Stimulated activated CD8-positive, alpha-beta memory T cell treated with anti-CD3 and anti-CD28 coated beads, Interleukin-7, amount 100 ng/mL, for 24 hours (primary cell): Measurements from ENCODE around the gene SUGT1.
A peak's percentile ranks its signal among the peaks of the same experiment; 100 is the strongest.
"Not testable (repeated sequence)": the region's sequence is repeated elsewhere in the genome, so short reads cannot be mapped to it uniquely, and the experiment has no call there.

Experiments
- DNase-seq: peaks from one replicate; pipeline ENCODE4 v3.0.0-alpha.2; 2020; ENCODE audit warnings: low read depth

SUGT1 gene

GRCh38 chr13:52652196-52652979 lies at the start of gene SUGT1:
SUGT1 (plus strand) TSS chr13:52652836; CDS start chr13:52652921, 85 bp downstream.
- DNase-seq: peak; percentile 92

DNA sequence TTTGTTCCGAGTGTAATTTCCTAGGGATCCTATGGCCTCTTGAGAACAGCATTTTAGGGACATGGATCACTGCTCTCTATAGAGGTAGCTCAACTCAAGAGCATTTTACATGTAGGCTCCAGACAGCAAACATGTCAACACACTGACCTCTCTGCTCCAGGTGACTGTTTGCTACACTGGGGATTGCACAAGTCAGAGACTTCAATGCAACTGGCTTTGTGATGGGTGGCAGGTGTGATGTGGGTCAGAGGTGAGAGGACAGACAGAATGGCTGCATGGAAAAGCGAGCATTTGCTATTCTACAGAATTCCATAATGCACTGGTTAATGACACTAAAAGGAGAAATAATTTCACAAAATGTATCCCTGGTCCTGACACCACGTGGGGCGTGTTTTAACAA lies 49.3 kb upstream of the SUGT1 start:
- DNase-seq: not testable (repeated sequence)

DNA sequence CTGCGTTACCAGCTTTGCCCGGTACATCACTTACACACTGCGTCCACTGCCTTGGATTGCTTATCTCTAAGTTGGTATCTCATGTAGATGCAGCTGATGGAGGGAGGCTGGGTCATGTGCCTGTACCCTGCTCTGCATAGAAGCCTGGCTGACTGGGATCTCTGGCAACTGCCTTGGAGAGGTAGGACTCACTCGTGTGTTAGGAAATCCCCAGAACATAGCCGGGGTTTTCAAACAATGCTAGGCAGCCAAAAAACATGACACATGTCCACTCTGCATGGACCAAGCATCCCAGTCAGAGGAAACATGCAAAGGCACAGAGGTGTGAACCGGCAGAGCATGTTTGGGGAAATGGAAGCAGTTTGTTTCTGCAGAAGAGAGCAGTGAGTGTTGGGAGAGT lies 46.5 kb upstream of the SUGT1 start:
- DNase-seq: not testable (repeated sequence)

GRCh38 chr13:52606795-52607194 lies 45.8 kb upstream of the SUGT1 start:
- DNase-seq: not testable (repeated sequence)

GRCh38 chr13:52608184-52608583 lies 44.5 kb upstream of the SUGT1 start:
- not testable (repeated sequence) for DNase-seq

GRCh38 chr13:52609013-52609606 lies 43.5 kb upstream of the SUGT1 start:
- not testable (repeated sequence) for DNase-seq

DNA sequence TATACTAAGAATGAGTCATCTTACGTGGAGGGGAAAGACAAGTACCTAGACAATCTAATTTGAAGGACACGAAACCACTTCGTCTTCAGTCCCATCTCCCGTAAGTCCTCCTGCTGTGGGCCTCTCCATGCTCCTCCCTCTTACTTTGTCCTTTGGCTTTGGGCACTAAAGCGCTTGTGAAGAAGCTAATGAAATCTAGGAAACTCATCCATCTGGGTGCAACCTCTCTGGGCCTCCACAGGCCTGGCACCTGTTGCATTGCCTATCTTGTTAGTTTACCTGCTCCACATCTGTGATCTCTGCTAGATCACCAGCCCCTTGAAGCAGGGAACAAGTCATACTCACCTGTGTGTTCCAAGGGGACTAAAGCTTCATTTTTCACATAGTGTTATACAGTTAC lies 42.5 kb upstream of the SUGT1 start:
- not testable (repeated sequence) for DNase-seq

DNA sequence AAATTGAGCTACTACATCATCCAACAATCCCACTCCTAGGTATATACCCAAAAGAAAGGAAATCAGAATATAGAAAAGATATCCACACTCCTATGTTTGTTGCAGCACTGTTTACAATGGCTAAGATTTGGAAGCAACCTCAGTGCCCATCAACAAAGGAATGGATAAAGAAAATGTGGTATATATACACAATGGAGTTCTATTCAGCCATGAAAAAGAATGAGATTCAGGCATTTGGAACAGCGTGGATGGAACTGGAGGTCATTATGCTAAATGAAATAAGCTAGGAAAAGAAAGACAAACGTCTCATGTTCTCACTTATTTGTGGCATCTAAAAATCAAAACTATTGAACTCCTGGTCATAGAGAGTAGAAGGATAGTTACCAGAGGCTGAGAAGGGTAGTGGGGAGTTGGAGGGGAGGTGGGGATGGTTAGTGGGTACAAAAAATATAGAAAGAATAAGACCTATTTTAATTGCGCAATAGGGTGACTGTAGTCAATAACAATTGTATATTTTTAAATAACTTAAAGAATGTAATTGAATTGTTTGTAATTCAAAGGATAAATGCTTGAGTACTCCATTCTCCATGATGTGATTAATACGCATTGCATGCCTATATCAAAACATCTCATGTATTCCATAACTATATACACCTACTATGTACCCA lies 37.4 kb upstream of the SUGT1 start:
- DNase-seq: no peak

DNA sequence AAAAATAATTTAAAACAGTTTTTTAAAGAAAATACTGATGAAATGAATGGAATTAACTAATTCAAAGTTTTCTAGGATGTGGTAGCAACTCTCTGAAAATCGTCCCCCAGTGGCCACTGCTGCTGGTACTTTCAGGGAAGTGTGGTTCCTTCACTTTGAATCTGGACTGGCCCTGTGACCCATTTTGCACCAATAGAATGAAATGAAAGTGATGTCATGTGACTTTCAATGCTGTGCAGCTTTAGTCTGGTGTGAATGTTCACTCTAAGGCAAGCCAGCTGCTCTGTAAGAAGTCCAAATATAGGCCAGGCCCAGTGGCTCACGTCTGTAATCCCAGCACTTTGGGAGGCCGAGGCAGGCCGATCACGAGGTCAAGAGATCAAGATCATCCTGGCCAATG lies 36.8 kb upstream of the SUGT1 start:
- DNase-seq: no peak

GRCh38 chr13:52617070-52618060 lies 35.3 kb upstream of the SUGT1 start:
- DNase-seq: peak; percentile 69

GRCh38 chr13:52631083-52631690 lies 21.4 kb upstream of the SUGT1 start:
- DNase-seq: not testable (repeated sequence)

DNA sequence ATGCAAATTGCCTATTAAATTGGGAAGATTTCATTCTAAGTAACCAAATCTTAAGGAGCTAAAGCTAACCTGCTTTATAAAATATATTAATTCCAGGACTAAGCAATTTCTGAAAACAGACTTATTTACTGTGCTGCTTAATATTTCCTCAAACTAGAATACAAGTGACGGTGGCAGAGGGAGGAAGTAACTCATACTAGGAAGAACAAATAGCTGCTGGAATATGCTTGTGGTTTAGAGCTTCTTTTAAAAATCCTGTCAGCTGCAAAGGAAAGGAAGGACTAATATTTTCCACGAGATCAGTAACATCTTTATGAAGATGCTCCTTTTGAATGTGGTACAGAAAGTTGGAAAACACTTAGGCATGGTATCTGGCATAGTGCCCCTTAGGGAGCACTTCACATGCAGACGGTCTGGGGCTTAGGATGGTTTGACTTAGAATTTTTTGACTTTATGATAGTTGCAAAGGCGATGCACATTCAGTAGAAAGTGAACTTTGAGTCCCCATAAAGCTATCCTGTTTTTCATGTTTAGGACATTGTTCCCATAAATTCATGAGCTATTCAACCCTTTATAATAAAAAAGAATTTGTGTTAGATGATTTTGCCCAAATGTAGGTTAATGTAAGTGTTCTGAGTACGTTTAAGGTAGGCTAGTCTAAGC lies 13.8 kb upstream of the SUGT1 start:
- no peak for DNase-seq

DNA sequence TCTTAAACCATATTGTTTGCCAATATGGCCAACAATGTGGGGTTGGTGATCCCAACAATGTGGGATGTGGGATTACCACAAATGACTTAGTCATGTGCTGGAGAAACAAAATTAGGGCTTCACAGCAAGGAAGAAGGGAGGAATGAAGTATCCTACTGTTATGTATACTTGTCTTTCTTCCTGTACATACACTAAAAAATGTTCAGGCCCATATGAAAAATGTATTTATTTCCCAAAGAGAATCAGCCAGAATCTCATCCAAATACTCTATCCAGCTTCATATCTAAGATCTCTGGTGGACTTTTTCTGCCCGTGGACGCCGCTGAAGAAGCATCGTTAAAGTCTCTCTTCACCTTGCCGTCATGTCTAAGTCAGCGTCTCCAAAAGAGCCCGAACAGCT lies 10.5 kb upstream of the SUGT1 start, which contains the start of gene HNRNPA1L2:
Gene HNRNPA1L2 (plus strand): TSS at position 301 of the 400 bp plus-strand sequence. CDS start 62 bp downstream, at position 363.
- no peak for DNase-seq

- DNase-seq: no peak
Measured at GRCh38 chr13:52644108-52644507, 8.5 kb upstream of the SUGT1 start.

- DNase-seq: no peak
Measured at GRCh38 chr13:52646967-52647366, 5.7 kb upstream of the SUGT1 start.

DNA sequence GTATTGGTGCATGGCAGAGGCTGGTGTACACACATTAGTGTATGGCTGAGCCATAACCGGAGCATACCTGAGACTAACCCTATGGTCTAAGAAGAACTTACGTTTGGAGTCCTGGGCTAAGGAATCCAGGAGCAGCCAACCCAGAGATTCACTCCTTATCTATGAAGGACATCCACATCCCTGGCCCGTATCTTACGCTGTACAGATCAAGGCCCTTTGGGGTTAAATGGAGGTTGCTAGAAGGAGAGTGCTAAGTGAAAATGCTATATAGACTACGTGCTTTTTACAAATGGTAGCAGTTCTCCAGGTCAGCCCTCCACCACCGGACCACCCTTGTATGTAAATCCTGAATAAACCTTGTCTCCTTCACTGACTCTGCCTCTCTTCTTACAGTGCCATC lies 1.9 kb upstream of the SUGT1 start:
- DNase-seq: no peak

DNA sequence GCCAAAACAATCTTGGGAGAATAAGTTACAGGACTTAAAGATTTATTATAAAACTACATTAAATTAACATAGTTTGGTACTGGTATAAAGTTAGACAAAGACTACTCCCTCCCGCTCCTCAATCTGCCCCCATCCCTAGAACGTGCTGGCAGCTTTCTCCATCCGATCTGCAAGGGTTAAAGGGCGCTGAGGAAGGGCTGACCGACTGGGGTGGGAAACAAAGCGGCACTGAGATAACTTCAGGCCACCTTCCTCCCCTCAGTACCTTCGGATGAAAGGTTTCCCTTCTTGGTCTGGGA lies 790 bp upstream of the SUGT1 start:
- no peak for DNase-seq

DNA sequence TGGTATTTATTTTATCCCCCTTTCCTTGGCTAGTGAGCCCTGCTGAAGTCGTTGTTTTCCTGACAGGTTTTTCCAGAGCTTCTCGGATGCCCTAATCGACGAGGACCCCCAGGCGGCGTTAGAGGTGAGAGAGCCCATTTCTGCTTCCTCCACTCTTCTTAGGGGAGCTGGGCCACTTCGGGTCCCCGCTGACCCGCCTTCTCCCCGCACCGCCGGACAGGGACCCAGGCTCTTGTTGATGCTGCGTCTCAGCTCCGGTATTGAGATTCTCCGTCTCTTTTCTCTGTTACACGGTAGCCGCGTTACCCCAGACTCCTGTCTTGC lies 306 bp downstream of the SUGT1 start:
- no peak for DNase-seq

GRCh38 chr13:52659340-52659739 lies 6.7 kb downstream of the SUGT1 start:
- no peak for DNase-seq

DNA sequence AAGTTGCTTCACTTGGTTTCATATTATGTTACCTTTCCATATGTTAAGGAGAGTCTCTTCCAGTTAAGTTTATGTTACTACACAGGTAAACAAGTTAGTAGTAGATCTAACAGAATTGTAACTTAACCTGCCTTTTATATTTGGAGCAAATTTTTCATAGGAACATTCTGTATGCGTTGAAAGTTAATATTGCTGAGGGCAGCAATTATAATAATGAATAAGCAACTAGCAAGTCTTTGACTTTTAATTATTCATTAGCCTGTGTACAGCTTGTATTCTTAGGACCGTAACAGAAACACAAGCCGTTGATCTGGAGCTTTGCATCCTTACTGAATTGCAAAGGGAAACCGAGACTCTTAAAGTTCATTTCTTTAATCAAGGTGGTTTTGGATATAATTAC lies 11.6 kb downstream of the SUGT1 start:
- no peak for DNase-seq

DNA sequence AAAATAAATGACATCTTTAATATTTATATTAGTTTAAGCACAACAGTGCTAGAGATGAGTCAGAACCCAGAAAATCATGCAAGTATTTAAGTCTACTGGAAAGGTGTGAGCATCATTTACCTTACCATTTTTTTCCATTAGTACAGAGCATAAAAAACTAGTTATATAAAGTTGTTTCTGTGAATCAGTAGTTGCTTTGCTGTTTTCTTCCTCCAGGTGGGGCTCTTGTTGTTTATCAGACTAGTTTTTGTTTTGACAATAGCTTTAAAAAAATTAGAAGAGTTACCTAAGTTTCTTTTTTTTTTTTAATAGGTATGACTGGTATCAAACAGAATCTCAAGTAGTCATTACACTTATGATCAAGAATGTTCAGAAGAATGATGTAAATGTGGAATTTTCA lies 12.7 kb downstream of the SUGT1 start:
- no peak for DNase-seq
